ENCODE data around the gene KAZALD1. TPM values are rescaled to one million over a fixed set of nuclear protein-coding genes. Genes with fewer than 3 reads are reported as not detected.

The KAZALD1 gene
- total RNA-seq, 1 experiment from 2014 or later: 24.9 TPM

DNA sequence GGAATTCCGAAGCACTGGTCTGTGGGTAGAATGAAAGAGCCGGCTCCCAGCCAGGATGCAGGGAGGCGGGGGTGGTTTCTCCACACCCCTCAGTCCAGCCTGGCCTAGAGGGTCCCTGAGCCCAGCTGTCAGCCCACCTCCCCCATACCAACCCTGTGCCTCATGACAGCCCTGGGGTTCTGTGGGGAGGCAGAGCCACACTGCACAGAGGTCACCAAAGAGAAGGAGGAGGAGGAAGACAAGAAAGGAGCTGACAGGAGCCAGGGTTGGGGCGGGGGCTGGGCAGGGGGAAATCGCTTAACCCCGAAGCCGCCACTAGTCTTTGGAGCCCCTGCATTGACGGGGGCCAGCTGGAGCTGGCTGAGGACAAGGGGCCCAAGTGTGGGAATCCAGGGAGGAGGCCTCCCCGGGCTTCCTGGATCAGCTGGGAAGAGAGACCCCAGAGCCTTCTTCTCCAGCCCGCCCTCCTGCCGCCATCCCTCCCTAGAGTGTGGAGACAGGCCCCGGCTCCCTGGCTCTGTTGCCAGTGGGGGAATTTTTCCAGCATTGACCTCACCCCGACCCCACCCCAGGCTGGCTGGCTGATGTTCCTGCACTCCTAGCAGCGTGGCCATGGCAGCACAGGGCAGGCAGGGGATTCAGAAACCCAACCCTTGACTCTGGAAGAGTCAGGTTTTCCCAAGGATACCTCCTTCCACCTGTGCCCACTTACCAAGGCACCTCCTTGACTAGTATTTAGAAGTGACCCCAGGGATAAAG lies 32.5 kb downstream of the KAZALD1 start:
- no peaks in the 10 kb centered on the region for H3K9me3 ChIP-seq (ENCODE audit: low read length)
- no peak overlapping the region for H3K4me3 ChIP-seq (ENCODE audit: low read length)
- intact Hi-C loops (cut with micrococcal nuclease): no loop called here
- ChIA-PET CTCF (interaction anchor here (1.3 kb wide), 1 partner anchor 48 kb away, joined by 4 read pairs; no protein-coding TSS in a partner anchor), POLR2A (ENCODE audit: unreplicated experiment) (no interaction called here)
- ATAC-seq: no peak
- no TSS peak for BruUV-seq (replicated peaks)
- H4K20me1 ChIP-seq (ENCODE audit: low read length): no peaks in the 10 kb centered on the region
- H3K9me2 ChIP-seq (replicated peaks; ENCODE audit: low read length): no peaks in the 10 kb centered on the region
- H3F3A ChIP-seq (ENCODE audit: low read length, unreplicated experiment): peaks cover 6% of the 10 kb centered on the region
- no peak overlapping the region for H3K27ac ChIP-seq (ENCODE audit: low read length)
- no peaks in the 10 kb centered on the region for H3K36me3 ChIP-seq (ENCODE audit: low read depth, low read length)
- no peaks in the 10 kb centered on the region for H3K79me2 ChIP-seq (ENCODE audit: low read length)
- H3K27me3 ChIP-seq (ENCODE audit: low read length): no peaks in the 10 kb centered on the region
- no peak for DNase-seq
- H2AFZ ChIP-seq (ENCODE audit: low read length): no peak overlapping the region
- TF ChIP-seq EZH2 (IDR thresholded peaks at IDR 0.05; ENCODE audit: low read length, unreplicated experiment) (no peak), EZH2phosphoT487 (IDR thresholded peaks at IDR 0.05; ENCODE audit: borderline replicate concordance, low read length) (no peak)
- TF ChIP-seq, protein P1, sequence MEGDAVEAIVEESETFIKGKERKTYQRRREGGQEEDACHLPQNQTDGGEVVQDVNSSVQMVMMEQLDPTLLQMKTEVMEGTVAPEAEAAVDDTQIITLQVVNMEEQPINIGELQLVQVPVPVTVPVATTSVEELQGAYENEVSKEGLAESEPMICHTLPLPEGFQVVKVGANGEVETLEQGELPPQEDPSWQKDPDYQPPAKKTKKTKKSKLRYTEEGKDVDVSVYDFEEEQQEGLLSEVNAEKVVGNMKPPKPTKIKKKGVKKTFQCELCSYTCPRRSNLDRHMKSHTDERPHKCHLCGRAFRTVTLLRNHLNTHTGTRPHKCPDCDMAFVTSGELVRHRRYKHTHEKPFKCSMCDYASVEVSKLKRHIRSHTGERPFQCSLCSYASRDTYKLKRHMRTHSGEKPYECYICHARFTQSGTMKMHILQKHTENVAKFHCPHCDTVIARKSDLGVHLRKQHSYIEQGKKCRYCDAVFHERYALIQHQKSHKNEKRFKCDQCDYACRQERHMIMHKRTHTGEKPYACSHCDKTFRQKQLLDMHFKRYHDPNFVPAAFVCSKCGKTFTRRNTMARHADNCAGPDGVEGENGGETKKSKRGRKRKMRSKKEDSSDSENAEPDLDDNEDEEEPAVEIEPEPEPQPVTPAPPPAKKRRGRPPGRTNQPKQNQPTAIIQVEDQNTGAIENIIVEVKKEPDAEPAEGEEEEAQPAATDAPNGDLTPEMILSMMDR (conservative IDR thresholded peaks at IDR 0.05; ENCODE audit: low read depth, low read length): no peak
- H3K9ac ChIP-seq (ENCODE audit: low read length): no peak overlapping the region
- no peak overlapping the region for H3K4me2 ChIP-seq (ENCODE audit: low read length)
- H3K4me1 ChIP-seq (ENCODE audit: insufficient read depth, low read length): peaks cover 43% of the 10 kb centered on the region

DNA sequence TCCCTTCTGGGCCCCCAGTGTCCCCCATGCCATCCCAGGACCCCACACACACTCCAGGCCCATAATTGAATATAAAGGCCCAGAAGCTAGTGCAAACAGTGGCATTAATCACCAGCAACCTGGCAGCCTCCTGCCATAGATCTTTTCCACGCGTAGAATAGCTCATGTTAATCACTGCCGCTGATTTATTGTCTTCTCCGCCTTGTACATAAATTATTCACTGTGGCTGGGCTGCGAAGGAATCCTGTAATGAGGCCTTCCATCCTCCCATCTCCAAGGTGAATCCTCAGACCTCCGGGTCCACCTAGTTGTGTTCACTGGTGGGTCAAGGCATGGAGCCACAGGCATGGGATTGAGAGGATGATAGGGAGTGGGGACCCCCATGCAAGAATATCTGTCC lies 33.2 kb downstream of the KAZALD1 start:
- no peaks in the 10 kb centered on the region for H3K9me2 ChIP-seq (replicated peaks; ENCODE audit: low read length)
- no peak for DNase-seq
- H3K4me1 ChIP-seq (ENCODE audit: insufficient read depth, low read length): peaks cover 36% of the 10 kb centered on the region
- no peaks in the 10 kb centered on the region for H3K27me3 ChIP-seq (ENCODE audit: low read length)
- H3K4me3 ChIP-seq (ENCODE audit: low read length): no peak overlapping the region
- no peak overlapping the region for H3K27ac ChIP-seq (ENCODE audit: low read length)
- no peak overlapping the region for H2AFZ ChIP-seq (ENCODE audit: low read length)
- no TSS peak for BruUV-seq (replicated peaks)
- CTCF ChIA-PET: interaction anchor here (0.5 to 2.8 kb wide), 7 partner anchors 10 to 374 kb away, joined by 3 to 48 read pairs (median 4); no protein-coding TSS in a partner anchor
- no peaks in the 10 kb centered on the region for H3K36me3 ChIP-seq (ENCODE audit: low read depth, low read length)
- no peak for ATAC-seq
- POLR2A ChIA-PET (ENCODE audit: unreplicated experiment): no interaction called here
- H3F3A ChIP-seq (ENCODE audit: low read length, unreplicated experiment): peaks cover 6% of the 10 kb centered on the region
- H3K4me2 ChIP-seq (ENCODE audit: low read length): no peak overlapping the region
- TF ChIP-seq EZH2phosphoT487 (IDR thresholded peaks at IDR 0.05; ENCODE audit: borderline replicate concordance, low read length): no peak
- no peak for TF ChIP-seq EZH2 (IDR thresholded peaks at IDR 0.05; ENCODE audit: low read length, unreplicated experiment)
- TF ChIP-seq, protein P1 (conservative IDR thresholded peaks at IDR 0.05; ENCODE audit: low read depth, low read length): no peak
- H3K9me3 ChIP-seq (ENCODE audit: low read length): no peaks in the 10 kb centered on the region
- no peak overlapping the region for H3K9ac ChIP-seq (ENCODE audit: low read length)
- H3K79me2 ChIP-seq (ENCODE audit: low read length): no peaks in the 10 kb centered on the region
- intact Hi-C loops (cut with micrococcal nuclease): no loop called here
- no peaks in the 10 kb centered on the region for H4K20me1 ChIP-seq (ENCODE audit: low read length)
